ENCODE data around the gene CD151. TPM values are rescaled to one million over a fixed set of nuclear protein-coding genes. Genes with fewer than 3 reads are reported as not detected.

Gene CD151
- total and polyA plus RNA-seq, 4 donors = 182 to 556 (median 399) TPM

GRCh38 chr11:799641-800316 lies 33.0 kb upstream of the CD151 start:
- H3K9me3 ChIP-seq (ENCODE audit: control insufficient read depth in 4 of 4, insufficient read depth in 3 of 4, low read length in 3 of 4) = no peaks in the 10 kb centered on the region
- peaks cover 0 to 27% (median 24%) of the 10 kb centered on the region in 5 donors for H3K4me1 ChIP-seq (ENCODE audit: control insufficient read depth in 5 of 5, insufficient read depth in 5 of 5, low read length in 5 of 5)
- H3K9ac ChIP-seq (ENCODE audit: insufficient read depth in 1 of 2, low read length in 2 of 2) = no peak overlapping the region
- H3K27me3 ChIP-seq (ENCODE audit: control insufficient read depth in 3 of 3, insufficient read depth in 3 of 3, low read length in 2 of 3) = no peaks in the 10 kb centered on the region
- ATAC-seq (ENCODE audit: insufficient read depth, low FRiP score) = no peak
- H3K27ac ChIP-seq (ENCODE audit: low read depth in 1 of 2, low read length in 1 of 2) = no peak overlapping the region
- 96 to 97% methylated on average over 32 of the region's 32 CpGs for WGBS, 2 donors
- peaks cover 0 to 16% (median 3%) of the 10 kb centered on the region in 4 donors for H3K36me3 ChIP-seq (ENCODE audit: control insufficient read depth in 4 of 4, insufficient read depth in 4 of 4, low read length in 4 of 4)
- no peak for DNase-seq
- no peak overlapping the region for H3K4me3 ChIP-seq
- TF ChIP-seq CTCF (IDR thresholded peaks at IDR 0.05; ENCODE audit: control extremely low read depth, extremely low read depth) = no peak

DNA sequence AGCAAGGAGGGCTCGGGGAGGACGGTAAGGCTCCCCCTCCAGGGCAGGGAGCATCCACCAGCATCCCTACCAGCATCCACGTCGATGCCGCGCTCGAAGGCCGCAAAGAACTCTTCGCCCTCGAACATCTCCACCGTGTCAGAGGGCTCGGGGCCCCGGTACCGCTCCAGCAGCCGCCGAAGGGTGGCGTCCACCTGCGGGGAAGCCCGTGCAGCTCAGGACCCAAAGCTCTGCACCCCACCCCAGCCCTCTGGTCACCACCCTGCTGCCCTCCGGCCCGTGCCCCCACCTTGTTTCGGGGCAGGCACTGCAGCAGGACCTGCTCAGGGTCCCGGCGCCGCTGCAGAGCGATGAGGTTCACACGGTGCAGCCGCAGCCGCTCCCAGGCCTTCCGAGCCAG lies 32.3 kb upstream of the CD151 start:
- peaks cover 0 to 25% (median 22%) of the 10 kb centered on the region in 5 donors for H3K4me1 ChIP-seq (ENCODE audit: control insufficient read depth in 5 of 5, insufficient read depth in 5 of 5, low read length in 5 of 5)
- 93 to 96% methylated on average over 24 to 30 of the region's 30 CpGs for WGBS, 2 donors

DNA sequence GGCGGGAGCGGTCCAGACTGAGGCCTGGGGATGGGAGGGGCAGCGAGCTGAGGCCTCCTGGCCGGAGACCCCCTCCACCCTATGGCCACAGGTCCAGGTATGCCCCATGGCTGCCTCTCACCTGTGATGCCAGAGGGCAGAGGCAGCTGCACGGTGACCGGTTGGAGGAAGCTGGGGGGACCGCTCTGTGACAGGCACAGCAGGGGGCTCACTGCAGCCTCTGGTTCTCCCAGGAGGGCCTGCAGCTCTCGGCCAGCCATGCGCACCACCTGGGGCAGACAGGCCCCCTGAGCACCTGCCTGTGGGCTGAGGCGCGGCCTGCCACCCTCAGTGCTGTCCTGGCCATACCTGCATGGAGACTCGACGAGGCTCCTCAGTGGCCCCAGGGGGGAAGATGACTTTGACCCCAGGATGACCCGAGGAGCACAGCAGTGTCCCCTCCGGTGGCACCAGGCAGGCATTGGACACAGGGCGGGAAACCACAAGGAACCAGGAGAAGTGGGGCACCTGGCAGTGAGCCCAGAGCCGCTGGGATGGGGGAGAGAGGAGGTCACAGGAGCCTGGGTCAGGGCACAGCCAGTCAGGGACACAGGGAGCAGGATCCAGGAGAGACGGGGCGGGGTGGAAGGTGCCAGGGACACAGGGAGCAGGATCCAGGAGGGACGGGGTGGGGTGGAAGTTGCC lies 31.5 kb upstream of the CD151 start:
- Histone ChIP-seq H3K4me3 (no peak overlapping the region), H3K9me3 (ENCODE audit: control insufficient read depth in 4 of 4, insufficient read depth in 3 of 4, low read length in 3 of 4) (no peaks in the 10 kb centered on the region), H3K36me3 (ENCODE audit: control insufficient read depth in 4 of 4, insufficient read depth in 4 of 4, low read length in 4 of 4) (peaks cover 0 to 16% (median 3%) of the 10 kb centered on the region in 4 donors), H3K9ac (ENCODE audit: insufficient read depth in 1 of 2, low read length in 2 of 2) (no peak overlapping the region), H3K27ac (ENCODE audit: low read depth in 1 of 2, low read length in 1 of 2) (no peak overlapping the region), H3K27me3 (ENCODE audit: control insufficient read depth in 3 of 3, insufficient read depth in 3 of 3, low read length in 2 of 3) (no peaks in the 10 kb centered on the region), H3K4me1 (ENCODE audit: control insufficient read depth in 5 of 5, insufficient read depth in 5 of 5, low read length in 5 of 5) (peaks cover 0 to 26% (median 17%) of the 10 kb centered on the region in 5 donors)
- DNase-seq (no peak), ATAC-seq (ENCODE audit: insufficient read depth, low FRiP score) (no peak)
- TF ChIP-seq CTCF (IDR thresholded peaks at IDR 0.05; ENCODE audit: control extremely low read depth, extremely low read depth) = no peak
- 92 to 96% methylated on average over 19 to 20 of the region's 20 CpGs for WGBS, 2 donors

More for the DNA sequence above, 32.3 kb upstream of the CD151 start:
- ATAC-seq (ENCODE audit: insufficient read depth, low FRiP score) (no peak), DNase-seq (no peak)
- Histone ChIP-seq H3K36me3 (ENCODE audit: control insufficient read depth in 4 of 4, insufficient read depth in 4 of 4, low read length in 4 of 4) (peaks cover 0 to 16% (median 3%) of the 10 kb centered on the region in 4 donors), H3K27me3 (ENCODE audit: control insufficient read depth in 3 of 3, insufficient read depth in 3 of 3, low read length in 2 of 3) (no peaks in the 10 kb centered on the region), H3K9ac (ENCODE audit: insufficient read depth in 1 of 2, low read length in 2 of 2) (no peak overlapping the region), H3K4me3 (no peak overlapping the region), H3K9me3 (ENCODE audit: control insufficient read depth in 4 of 4, insufficient read depth in 3 of 4, low read length in 3 of 4) (no peaks in the 10 kb centered on the region), H3K27ac (ENCODE audit: low read depth in 1 of 2, low read length in 1 of 2) (no peak overlapping the region)
- TF ChIP-seq CTCF (IDR thresholded peaks at IDR 0.05; ENCODE audit: control extremely low read depth, extremely low read depth) = no peak

Data from lung (tissue), 12 donors.